NCI-H510A (cell line): ENCODE data around the gene NREP.

Experiments used
- DNase-seq: peaks from one replicate; lab custom pipeline; 2025; lab: John Stamatoyannopoulos, UW

The NREP gene

DNA sequence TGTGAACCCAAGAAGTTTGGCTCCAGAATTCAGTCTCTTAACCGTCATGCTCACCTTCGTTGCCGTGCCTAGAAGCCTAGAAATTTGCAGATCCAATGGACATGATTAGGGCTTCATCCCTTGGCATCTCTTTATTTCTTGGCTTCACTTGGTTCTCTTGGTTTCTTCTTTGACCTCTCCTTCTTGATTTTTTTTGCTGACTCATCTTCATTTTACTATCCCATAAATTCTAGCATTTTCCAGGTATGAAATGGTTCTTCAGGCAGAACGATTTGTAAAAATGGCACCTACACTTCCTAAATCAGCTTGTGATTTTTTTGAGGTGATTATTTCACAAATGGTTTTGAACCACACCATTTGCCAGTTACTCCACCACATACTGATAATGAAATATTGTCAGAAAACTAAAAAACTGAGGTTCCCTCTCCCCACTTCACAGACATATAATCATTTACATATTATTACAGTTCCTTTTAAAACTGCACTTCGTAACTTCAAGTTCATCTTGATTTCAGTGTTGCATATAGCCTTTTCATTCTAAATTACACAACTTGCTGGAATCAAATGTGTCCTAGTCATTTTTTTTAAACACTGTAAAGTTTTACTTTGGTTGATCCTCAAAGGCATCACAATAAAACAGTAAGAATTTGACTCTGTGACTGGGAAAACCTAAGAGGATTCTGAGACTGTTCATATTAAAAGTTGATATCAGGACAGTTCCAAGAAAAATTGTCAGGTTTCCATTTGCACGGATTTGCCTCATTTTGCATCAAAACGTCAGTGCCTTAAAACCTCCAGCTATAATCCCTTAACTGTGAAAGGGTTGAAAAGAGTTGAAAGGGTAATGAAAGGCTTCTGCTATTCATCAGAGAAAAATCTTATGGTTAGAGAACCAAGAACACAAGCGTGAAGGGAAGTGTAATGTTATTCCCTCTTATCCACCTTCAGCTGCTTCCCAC is 8.9 kb upstream of the NREP start:
- no peak for DNase-seq

DNA sequence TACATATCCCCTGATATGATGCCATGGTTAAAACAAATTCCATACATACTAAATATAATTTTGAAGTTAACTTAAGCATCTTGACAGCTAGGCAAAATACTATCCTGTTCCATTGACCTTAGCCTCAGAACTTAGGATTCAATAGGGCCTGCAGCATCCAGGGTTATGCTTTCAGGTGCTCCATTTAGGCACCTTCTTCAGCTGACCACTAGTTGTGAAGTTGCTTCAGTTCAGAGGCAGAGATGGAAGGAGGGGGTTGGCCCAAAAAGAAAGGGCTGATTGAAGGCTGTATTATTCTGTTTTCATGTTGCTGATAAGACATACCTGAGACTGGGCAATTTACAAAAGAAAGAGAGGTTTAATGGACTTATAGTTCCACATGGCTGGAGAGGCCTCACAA is 7.0 kb upstream of the NREP start:
- no peak for DNase-seq

DNA sequence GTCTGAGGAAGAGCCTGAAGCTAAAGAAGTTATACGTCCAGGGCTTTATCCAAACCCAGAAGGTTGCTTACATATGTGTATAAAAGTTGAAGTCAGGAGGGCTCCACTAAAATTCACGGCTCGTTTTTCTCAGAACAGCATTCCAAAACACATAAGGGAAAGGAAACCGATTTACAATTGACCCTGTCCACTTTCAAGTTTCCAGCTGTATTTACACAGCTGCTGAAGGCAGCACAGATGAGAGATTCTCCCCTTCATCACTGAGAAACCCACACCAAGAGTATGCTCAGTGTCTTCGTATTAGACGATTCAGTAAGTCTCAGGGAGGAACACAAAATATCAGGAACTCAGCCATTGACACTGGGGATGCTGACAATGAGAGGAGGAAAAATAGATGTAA is 5.9 kb upstream of the NREP start:
- no peak for DNase-seq

DNA sequence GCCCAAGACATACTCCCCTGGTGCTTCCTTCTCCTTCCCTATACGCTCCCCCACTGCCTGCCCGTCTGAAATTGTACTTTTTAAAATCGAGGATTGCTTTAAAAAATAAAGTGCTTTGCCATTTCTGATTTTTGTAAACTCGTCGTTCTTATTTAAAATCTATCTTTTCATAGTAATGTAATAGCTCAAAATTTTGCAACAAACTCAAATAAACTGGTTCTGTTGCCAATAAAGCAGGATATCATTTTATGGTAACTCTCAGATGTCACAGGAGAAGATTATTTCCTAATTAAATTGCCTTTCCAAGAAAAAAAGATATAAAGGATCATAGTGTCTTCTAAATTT is 1.3 kb upstream of the NREP start:
- no peak for DNase-seq

DNA sequence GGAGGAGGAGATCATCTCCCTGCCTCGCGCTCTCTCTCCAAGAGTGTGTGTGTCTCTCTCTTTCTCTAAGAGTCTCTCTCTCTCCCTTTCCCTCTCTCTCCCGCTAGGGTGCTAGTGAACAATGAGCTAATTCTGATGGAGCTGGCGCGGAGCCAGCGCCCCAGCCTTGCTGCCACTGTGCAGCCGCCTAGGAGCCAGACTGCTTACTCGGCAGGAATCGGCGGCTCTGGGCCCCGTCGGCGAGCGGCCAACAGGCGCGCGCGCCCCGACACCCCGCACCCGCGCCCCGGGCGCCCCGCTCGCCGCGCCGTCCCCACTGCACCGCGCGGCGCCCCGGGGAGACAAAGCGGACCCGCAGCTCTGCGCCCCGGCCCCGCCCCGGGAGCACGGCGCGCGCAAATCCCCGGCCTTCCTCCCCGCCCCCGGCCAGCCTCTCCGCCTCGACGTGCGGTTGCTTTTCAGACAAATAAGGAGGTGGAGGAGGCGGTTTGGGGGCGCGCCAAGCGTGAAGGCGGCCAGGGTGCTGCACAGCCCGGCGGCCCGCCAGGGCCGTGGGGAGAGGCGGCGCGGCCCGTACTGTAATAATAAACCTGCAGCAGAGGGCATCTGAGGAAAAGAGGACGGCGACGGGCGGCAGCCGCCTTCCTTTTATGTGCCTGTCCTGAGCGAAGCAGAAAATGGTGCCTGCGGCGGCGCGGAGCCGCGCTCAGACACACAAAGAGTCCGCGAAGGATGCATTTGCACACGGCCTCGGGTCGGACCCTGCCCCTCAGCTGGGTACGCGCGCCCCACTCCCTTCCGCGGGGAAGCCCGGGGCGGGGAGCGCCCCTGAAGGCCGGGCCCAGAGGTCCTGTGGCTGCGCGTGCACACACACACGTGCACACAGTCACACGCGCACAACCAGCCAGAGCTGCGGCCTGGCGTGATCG is 625 bp upstream of the NREP start:
- DNase-seq, result peak; percentile 71

DNA sequence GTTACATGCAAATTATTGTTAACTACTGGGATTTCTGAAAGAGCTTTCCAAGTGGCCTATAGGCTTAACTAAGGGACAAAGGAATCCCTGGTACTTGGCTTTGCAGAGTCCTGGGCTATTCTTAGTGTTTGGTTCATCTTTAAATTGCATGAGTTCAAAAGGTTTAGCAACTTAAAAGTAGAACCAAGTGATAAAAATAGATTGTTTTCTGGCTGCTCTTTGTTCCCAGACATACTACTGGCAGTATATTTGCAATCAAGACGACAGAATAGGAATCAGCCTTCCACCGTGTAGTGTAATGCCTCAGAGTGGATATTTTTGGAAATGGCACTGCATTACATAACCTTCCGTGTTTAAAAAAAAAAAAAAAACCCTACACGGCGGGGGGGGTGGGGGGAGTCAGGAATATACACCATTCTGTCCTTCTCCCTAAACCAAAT is 1.0 kb downstream of the NREP start:
- DNase-seq, result no peak

DNA sequence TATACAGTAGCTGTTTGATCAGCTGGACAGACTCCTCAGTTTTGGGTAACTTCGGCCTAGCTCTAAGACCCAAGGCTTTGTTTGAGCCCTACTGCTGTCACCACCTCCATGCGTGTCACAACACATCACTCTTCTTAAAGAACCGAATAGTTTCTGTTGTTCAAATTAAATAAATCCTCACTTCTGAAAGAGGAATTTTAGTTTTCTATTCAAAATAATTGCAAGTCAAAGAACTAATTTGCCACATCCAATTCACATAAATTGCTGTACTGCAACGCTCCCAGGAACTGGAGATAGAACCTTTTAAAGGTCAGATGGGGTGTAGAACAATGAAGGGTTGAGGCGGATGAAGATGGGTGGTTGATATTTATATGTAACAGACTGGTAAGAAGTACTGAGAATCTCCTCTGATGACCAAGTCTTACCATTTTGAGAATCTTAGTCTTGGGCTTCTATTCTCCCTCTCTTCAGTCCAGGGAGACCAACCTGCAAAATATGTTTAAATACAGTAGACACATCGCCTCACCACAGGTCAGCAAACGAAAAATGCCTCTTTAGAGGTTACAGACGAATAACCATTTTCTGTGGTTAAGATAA is 1.6 kb downstream of the NREP start:
- no peak for DNase-seq

DNA sequence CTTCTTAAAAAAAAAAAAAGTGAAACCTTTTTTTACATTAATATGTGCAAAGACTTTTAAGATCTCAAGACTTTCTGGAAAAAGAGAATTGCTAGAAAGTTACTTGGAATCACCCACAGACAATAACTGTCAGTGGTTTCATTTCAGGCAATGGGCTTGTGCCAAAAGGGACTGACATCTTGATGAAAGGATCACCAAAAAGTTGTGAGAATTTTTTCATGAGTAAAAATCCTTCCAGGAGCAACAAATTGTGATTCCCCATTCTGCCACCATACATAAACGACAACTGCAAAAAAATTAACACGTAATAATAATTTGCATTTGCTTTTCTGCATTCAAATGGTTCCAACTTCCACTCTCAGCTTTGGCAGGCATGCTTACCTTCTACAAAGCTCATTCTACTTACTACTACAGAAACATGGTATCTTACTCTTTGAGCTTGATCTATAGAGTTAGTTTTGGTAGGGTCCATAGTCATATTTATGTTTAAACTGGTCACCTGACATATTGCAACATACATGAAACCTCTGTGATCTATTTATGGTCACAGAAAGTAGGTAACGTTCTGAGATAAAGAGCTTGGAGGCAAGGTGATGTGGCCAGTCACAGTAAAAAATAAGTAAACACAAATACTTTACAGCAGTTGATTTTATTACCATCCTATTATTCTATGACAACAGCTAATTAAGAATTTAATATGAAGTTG is 3.0 kb downstream of the NREP start:
- no peak for DNase-seq

DNA sequence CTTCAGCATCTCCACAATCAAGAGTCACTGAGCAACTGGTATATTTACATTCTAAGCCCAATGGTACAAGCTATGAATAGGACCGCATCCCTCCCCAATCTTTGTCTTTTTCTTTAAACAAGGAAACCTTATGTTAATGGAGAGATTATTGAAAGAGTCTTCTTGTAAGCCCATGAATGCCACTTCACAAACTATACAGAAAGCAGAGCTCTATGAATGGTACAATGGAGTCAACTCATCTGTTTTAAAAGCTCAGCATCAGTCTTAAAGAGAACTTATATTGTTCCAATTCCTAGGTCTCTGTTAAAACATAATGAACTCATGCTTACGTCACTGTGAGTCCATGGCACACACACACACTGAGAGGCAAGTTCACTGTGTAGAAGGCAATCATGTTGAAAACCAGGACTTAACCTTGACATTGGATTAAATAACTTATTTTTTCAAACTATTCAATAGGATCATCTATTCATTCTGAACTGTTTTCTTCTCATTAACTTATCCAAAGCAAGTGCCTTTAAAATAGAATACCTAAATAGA is 4.5 kb downstream of the NREP start:
- no peak for DNase-seq

DNA sequence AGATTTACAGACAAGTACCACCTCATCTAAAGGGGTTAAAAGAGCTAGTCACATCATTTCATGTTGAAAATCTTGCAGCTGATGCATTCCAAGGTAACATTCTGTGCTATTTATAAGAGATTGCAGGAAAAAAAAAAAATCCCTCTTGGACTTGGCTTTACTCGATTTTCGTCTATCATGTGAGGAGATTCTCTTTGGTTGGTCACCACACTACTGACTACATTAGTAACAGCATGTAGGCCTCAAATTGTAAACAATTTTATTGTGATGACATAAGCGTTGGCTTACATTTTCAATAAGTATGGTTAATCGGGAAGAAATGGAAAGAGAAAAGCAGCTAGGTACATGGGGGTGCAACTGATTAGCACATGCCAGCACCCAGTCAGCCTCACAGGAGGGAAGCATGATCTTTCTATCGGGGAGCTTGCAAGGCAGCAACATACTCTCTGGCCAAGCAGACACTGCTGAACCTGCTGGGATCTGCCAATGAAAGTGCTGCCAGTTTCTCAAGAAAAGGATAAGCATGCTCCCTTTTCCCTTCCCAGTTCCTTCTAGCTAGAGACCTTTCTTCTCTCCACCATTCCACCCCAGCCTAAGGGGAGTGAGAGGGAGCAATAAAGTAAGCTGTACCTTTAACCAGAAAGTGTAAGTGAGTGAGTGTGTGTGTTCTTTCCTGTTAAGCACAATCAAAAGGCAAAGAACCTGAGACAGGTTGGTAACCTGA is 7.5 kb downstream of the NREP start:
- no peak for DNase-seq

DNA sequence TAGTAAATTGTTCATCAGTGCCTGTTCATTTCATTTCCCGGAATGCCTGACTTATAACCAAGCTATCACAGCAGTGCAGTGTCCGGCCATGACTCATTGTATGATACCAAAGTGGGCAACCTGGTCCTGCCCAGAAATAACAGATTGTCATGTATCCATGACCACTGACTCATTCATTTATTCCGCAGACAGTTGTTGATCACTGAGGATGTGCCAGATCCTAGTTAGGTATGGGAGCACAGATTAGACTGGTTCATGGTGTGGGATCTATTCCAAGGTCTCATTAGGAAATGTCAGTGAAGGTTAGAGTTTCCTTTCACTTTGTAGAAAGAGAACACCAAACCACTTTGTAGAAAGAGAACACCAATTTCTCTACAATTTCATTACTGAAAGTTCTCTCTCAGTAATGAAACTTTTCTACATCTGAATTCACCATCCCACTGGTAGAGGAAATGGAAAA is 8.7 kb downstream of the NREP start:
- DNase-seq, result no peak

DNA sequence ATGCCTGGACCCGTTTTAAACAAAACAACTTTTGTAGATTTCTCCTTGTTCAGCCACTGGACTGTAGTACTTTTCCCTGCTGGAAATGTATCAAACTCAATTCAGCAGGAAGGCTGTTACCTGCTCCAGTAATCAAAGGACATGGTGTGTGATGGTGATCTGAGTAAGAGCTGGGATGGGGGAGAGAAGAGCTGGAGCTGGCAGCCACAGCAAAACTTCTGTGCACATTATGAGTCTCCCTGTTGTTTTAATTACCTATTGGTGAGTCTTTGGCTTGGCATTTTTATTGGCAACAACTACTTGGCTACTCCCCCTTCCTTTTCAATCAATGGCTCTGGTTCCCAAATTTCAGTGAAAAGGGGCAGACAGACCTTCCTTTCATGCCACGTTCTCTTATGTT is 9.7 kb downstream of the NREP start:
- DNase-seq, result no peak

DNA sequence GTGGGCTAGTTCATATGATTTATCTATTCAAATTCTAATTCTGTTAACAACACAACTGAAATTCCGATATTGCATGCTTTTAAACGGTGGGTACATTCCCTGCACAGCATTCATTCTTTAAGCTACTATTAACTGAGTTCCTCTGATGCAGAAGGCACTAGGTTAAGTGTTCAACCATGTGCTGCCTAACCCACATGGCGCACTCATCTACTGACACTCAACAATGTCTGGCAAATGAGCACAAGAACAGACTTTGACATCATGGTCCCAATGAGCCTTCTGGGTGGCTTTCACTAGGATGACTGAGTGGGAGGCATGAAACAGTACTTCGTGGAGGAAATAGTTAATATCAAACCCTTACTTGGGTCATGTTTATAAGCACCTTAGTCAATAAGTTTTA is 10.2 kb downstream of the NREP start:
- no peak for DNase-seq

DNA sequence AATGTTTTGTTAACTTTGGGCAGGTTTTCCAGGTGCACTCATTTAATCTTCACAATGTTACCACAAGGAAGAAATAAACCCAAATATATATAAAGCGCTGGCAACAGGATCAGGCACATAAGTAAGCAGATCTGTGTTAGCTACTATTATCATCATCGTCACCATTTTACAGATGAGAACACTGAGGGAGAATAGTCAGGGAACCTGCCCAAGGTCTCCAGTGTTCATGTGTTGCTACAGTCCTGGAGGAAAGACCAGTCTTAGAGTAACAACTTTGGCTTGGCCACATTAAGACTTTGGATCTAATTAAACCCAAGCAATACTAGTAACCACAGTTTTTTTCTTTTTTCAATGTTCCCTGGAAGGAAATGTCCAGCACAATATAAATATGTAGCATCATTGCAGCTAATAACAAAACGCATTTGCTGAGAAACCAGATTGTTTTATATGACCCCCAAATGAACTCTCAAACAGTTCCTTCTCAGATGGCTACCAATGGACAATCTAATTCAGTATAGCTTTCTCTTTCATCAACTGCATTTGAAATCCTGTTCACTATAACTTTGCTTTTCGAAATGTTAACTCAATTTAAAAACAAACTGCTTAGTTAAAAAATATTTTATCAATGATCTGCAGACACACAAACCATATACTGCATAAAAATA is 11.8 kb downstream of the NREP start:
- no peak for DNase-seq

DNA sequence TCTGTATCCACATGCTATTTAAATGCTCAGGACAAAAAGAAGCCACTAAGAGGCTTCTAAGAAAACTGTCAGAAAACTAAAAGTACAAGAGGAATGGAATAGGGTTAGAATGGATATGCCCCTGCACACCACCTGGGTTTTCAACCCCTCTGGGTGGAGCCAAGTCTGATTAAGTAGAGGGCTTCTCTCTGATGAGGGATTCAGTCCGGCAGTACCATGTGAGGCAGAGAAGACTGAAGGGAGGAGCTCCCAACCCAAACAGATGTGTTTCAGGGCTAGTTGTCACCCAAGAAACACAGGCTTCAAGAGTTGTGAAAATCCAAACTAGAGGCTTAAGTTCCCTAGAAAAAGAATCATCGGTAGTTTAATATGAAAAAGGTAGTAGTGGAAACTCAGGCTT is 12.5 kb downstream of the NREP start:
- no peak for DNase-seq

DNA sequence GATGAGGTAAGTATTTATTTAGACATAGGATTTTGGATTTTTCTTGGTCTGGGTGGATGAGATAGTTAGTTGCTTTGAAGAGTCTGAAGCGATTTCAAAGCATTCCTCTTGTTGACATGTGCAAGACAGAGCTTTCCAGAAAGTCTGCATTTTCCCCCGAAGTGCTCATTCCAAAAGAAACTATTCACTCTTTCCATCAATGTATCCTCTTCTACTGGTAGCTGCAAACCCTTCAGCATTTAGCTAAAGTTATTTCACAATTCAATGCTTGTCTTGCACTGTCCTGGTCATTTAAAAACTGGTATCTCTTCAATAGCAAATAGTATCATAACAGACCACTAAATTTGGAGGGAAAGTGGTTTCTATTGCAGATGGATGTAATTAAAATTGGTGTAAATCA is 13.0 kb downstream of the NREP start:
- DNase-seq, result no peak

DNA sequence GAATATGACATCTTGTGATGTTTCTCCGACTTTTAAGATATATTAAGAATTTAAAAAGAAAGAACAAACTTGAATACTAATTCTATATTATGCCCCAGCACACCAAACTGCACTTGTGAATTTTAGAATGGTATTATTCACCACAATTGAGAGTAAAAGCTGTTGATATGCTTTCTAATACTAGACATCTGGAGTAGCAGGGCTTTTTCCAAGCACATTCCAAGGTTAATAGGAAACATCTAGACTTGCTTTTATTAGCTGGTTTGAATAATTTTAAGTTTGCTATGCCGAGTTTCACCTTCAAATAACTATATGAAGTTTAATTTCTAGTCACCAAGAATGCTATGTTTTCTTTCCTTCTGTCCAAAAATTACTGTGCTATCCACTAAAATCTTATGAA is 13.5 kb downstream of the NREP start:
- DNase-seq, result no peak

DNA sequence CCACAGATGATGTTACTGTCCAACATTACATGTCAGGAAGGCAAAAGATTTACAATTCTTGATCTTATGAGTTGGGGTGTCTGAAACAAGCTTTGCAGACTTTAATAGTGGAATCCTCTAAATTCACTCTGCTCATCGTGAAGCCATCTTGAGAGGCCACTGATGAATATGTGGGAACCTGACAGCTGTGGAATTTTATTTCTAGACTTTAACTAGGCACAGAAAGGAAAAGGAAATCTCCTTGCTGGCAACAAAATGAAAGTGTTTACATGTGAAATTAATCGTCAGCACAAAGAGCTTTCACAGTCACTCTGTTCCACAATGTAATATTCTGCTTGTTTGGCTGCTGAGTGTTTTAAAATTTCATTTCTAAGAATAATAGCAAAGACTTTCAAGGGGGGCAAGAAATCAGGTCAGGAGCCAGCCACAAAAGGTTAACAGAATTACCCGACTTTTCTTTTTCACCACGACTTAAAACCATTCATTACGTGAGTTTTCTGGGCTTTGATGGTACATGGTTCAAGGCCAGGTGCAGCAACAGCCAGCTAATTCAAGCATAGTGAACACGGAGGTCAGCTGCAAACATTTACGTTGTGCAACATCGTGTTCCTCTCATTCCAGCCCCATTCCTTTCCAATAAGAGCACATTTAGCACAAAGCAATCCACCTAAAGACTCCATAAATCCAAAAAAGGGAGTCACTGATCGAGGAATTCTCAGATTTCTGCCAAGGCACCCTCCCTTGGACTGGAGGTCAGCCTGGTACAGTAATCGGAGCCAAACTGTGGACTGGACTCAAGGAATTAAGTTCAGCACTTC is 14.6 kb downstream of the NREP start:
- DNase-seq, result no peak

DNA sequence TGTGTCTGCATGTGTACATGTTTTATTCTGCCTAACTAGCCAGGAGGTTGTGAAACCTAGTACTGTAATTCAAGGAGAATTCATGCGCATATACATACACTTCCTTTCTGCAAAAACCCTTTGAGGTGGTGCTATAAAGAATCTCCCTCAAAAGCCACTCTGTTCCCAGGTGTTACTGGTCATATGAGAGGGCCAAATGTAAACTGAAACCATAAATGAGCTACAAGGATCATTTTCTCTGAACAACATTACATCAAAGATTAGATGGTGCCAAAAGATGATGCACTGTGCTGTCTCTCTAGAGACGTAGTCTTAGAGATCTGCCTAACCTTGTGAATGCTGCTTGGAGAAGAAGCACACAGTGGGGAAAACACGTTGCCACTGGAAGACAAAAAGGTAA is 15.7 kb downstream of the NREP start:
- peak; percentile 22 for DNase-seq

DNA sequence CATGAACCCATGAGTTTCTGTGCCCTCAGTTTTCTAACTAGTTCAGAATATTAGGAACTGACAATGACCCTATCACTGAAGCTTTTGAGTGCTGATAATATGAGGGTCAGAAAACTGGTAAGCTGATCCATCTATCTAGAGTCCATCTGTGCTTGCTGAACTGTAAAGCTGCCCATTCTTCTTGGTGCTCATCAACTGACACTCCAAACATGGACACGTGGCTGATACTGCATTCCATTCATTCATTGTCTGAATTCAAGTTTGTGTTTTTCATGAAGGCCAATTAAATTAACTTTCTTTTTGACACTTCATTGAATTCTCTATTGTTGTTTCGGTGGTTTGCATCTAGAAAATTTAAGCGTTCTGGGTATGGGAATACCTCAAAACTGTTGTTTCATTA is 17.6 kb downstream of the NREP start:
- no peak for DNase-seq
